GM19193 (cell line): ENCODE data around the gene CD58.

Experiments used
- POLR2A ChIP-seq: IDR thresholded peaks from 4 replicates; pipeline ENCODE4 v1.6.1; 2011; ENCODE audit not compliant: insufficient read depth, insufficient read length; ENCODE audit errors: extremely low read depth

Gene CD58

GRCh38 chr1:116572771-116573430, 2.1 kb upstream of the CD58 start:
- TF ChIP-seq POLR2A, result no peak

- no peak for TF ChIP-seq POLR2A
Measured at GRCh38 chr1:116572099-116572498, 1.3 kb upstream of the CD58 start.

- TF ChIP-seq POLR2A, result no peak
Measured at GRCh38 chr1:116571215-116571919, 541 bp upstream of the CD58 start.

- TF ChIP-seq POLR2A, result no peak
Measured at GRCh38 chr1:116569776-116570357, 959 bp downstream of the CD58 start.

GRCh38 chr1:116569381-116569670, 1.5 kb downstream of the CD58 start:
- TF ChIP-seq POLR2A, result no peak

GRCh38 chr1:116568662-116569380, 2.0 kb downstream of the CD58 start:
- TF ChIP-seq POLR2A, result peak; percentile 59

- no peak for TF ChIP-seq POLR2A
Measured at GRCh38 chr1:116567790-116568661, 2.8 kb downstream of the CD58 start.

GRCh38 chr1:116565222-116565621, 5.6 kb downstream of the CD58 start:
- no peak for TF ChIP-seq POLR2A

- TF ChIP-seq POLR2A, result no peak
Measured at GRCh38 chr1:116564426-116564825, 6.4 kb downstream of the CD58 start.

- TF ChIP-seq POLR2A, result no peak
Measured at GRCh38 chr1:116561563-116561962, 9.3 kb downstream of the CD58 start.

- no peak for TF ChIP-seq POLR2A
Measured at GRCh38 chr1:116560704-116561490, 9.9 kb downstream of the CD58 start.

- peak; percentile 61 for TF ChIP-seq POLR2A
Measured at GRCh38 chr1:116559304-116559761, 11.5 kb downstream of the CD58 start.

- no peak for TF ChIP-seq POLR2A
Measured at GRCh38 chr1:116558571-116558970, 12.3 kb downstream of the CD58 start.

GRCh38 chr1:116558140-116558549, 12.7 kb downstream of the CD58 start:
- peak; percentile 54 for TF ChIP-seq POLR2A
